Mammary epithelial cell (primary cell): Measurements from ENCODE around the gene STRN.

Experiments used
- EZH2 ChIP-seq: IDR thresholded peaks from 2 replicates; pipeline ENCODE4 v1.6.1; 2012; ENCODE audit warnings: low read length, inconsistent platforms, borderline replicate concordance
- TF ChIP-seq, protein P1 (sequence below), 2 donors: IDR thresholded peaks in 1 of 2; conservative IDR thresholded peaks in 1 of 2; 2 replicates each; pipeline ENCODE4 v1.5.1; 2011 to 2012; ENCODE audit warnings: inconsistent platforms in 2 of 2, low read length in 2 of 2, mild to moderate bottlenecking in 2 of 2, control low read depth in 1 of 2, low read depth in 1 of 2; ENCODE audit not compliant: insufficient read depth in 1 of 2; ENCODE audit errors: extremely low read depth in 1 of 2

DNA sequence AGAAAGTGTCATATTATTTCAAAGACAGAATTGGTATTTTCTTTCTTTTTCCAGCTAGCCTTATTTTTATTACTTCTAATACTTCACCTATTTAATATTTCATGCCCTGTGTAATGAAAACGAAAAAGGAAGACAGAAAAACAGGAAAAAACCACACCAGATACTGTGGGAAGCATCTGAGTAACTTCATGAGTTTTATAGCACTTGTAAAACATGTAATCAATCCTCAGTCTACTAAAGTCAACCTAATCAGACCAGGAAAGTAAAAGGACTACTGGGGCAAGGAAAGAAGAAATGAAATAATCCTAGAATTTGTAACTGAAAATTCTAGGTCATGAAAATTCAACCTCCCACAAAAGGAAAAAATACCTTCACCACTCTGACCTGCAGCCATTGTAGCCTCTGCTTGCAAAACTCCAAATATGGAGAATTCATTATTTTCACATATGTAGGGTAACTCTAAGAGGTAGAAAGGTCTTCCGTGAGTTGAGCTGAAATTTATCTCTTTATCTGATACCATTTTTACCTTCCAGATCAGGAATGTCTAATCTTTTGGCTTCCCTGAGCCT lies 34.7 kb upstream of the STRN start:
- TF ChIP-seq, protein P1, sequence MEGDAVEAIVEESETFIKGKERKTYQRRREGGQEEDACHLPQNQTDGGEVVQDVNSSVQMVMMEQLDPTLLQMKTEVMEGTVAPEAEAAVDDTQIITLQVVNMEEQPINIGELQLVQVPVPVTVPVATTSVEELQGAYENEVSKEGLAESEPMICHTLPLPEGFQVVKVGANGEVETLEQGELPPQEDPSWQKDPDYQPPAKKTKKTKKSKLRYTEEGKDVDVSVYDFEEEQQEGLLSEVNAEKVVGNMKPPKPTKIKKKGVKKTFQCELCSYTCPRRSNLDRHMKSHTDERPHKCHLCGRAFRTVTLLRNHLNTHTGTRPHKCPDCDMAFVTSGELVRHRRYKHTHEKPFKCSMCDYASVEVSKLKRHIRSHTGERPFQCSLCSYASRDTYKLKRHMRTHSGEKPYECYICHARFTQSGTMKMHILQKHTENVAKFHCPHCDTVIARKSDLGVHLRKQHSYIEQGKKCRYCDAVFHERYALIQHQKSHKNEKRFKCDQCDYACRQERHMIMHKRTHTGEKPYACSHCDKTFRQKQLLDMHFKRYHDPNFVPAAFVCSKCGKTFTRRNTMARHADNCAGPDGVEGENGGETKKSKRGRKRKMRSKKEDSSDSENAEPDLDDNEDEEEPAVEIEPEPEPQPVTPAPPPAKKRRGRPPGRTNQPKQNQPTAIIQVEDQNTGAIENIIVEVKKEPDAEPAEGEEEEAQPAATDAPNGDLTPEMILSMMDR (conservative IDR thresholded peaks at IDR 0.05 in 1 of 2, IDR thresholded peaks at IDR 0.05 in 1 of 2; ENCODE audit: extremely low read depth in 1 of 2, insufficient read depth in 1 of 2, low read depth in 1 of 2, low read length in 2 of 2) = no peak
- no peak for TF ChIP-seq EZH2
